SK-N-SH (cell line): ENCODE results near the gene MAP3K9. TPM values are rescaled to one million over a fixed set of nuclear protein-coding genes. Genes with fewer than 3 reads are reported as not detected.

Experiments
- CTCF ChIA-PET: fragments of 300-600, 350-600 bp; formaldehyde crosslinking; extraction: SDS; loops from one replicate; lab custom pipeline; 2021; lab: Yijun Ruan, JAX
- POLR2A ChIA-PET: fragments of 350-600 bp; sonication (Branson Sonifier 250); formaldehyde crosslinking; extraction: SDS; loops from one replicate; lab custom pipeline; 2020; ENCODE audit warnings: antibody characterized with exemption, inconsistent platforms; lab: Yijun Ruan, JAX
- DNase-seq: peaks from one replicate; pipeline ENCODE4 v3.0.0; 2012
- H2AFZ ChIP-seq: fragments of 200-600 bp; sonication (generic); 2 replicates; pipeline ENCODE4 v1.8.1; 2016; ENCODE audit warnings: antibody characterized with exemption, mild to moderate bottlenecking, low read depth
- H3F3A ChIP-seq: fragments of 200-600 bp; sonication (generic); replicated peaks from 2 replicates; pipeline ENCODE3; 2016; ENCODE audit warnings: antibody characterized with exemption, mild to moderate bottlenecking; ENCODE audit not compliant: insufficient read depth
- H3K27ac ChIP-seq, 2 experiments: fragments of 200-500 bp in 1 of 2; fragments of 200-600 bp in 1 of 2; sonication (Bioruptor generic) in 1 of 2; sonication (generic), shearing (Covaris generic) in 1 of 2; 2 replicates each; pipeline versions ENCODE4 v1.5.1 to v1.6.1; 2014 to 2016; ENCODE audit warnings: low read depth in 2 of 2, inconsistent platforms in 1 of 2, low read length in 1 of 2, mild to moderate bottlenecking in 1 of 2, mixed read lengths in 1 of 2
- H3K27me3 ChIP-seq: fragments of 200-600 bp; sonication (generic), shearing (Covaris generic); 2 replicates; pipeline ENCODE4 v1.6.1; 2016; ENCODE audit warnings: mixed run types; ENCODE audit not compliant: insufficient read depth
- H3K36me3 ChIP-seq, 2 experiments: fragments of 200-500 bp in 1 of 2; fragments of 200-600 bp in 1 of 2; sonication (Bioruptor generic) in 1 of 2; sonication (generic) in 1 of 2; replicated peaks in 1 of 2; 2 replicates each; pipeline versions ENCODE3 to v1.5.1; 2014 to 2016; ENCODE audit warnings: low read length in 1 of 2, mild to moderate bottlenecking in 1 of 2; ENCODE audit not compliant: insufficient read depth in 2 of 2, control insufficient read depth in 1 of 2
- H3K4me1 ChIP-seq, 2 experiments: fragments of 200-500 bp in 1 of 2; fragments of 200-600 bp in 1 of 2; sonication (Bioruptor generic) in 1 of 2; sonication (generic), shearing (Covaris generic) in 1 of 2; 2 replicates each; pipeline versions ENCODE4 v1.5.1 to v1.6.1; 2014 to 2016; ENCODE audit warnings: low read depth in 1 of 2, low read length in 1 of 2, mixed run types in 1 of 2; ENCODE audit not compliant: insufficient read depth in 2 of 2, control insufficient read depth in 1 of 2
- H3K4me2 ChIP-seq: fragments of 200-600 bp; sonication (generic), shearing (Covaris generic); 2 replicates; pipeline ENCODE4 v1.6.1; 2017; ENCODE audit warnings: mixed run types
- H3K4me3 ChIP-seq, 2 experiments: fragments of 200-500 bp in 1 of 2; fragments of 200-600 bp in 1 of 2; sonication (Bioruptor generic) in 1 of 2; sonication (generic), shearing (Covaris generic) in 1 of 2; 2 replicates each; pipeline versions ENCODE4 v1.5.1 to v1.8.1; 2014 to 2016; ENCODE audit warnings: low read depth in 2 of 2, inconsistent platforms in 1 of 2, low read length in 1 of 2, mild to moderate bottlenecking in 1 of 2, mixed read lengths in 1 of 2, moderate library complexity in 1 of 2
- H3K79me2 ChIP-seq: fragments of 200-600 bp; sonication (generic); 2 replicates; pipeline ENCODE4 v1.8.1; 2017; ENCODE audit warnings: mild to moderate bottlenecking; ENCODE audit not compliant: insufficient read depth
- H3K9ac ChIP-seq: fragments of 200-600 bp; sonication (generic); 2 replicates; pipeline ENCODE4 v1.6.1; 2017; ENCODE audit warnings: mixed run types
- H3K9me2 ChIP-seq: fragments of 200-600 bp; sonication (generic); 2 replicates; pipeline ENCODE4 v1.6.1; 2017; ENCODE audit warnings: mixed run types
- H3K9me3 ChIP-seq: fragments of 200-600 bp; sonication (generic); 2 replicates; pipeline ENCODE4 v1.6.1; 2017; ENCODE audit warnings: mixed run types, mild to moderate bottlenecking, moderate library complexity
- H4K20me1 ChIP-seq: fragments of 200-600 bp; sonication (generic); 2 replicates; pipeline ENCODE4 v1.6.1; 2017; ENCODE audit warnings: mild to moderate bottlenecking, mixed run types; ENCODE audit not compliant: insufficient read depth
- EP300 ChIP-seq, 2 experiments: IDR thresholded peaks; 2 replicates each; pipeline versions ENCODE4 v1.4.0 to v1.6.1; 2012; ENCODE audit warnings: borderline replicate concordance in 1 of 2, low read depth in 1 of 2, low read length in 1 of 2
- EZH2phosphoT487 ChIP-seq: fragments of 200-600 bp; sonication (generic); IDR thresholded peaks from 2 replicates; pipeline ENCODE4 v1.6.1; 2017; ENCODE audit warnings: low read depth, mixed run types, mild to moderate bottlenecking, antibody characterized with exemption, moderate library complexity, borderline replicate concordance
- FOXJ3 ChIP-seq: sonication (generic); formaldehyde crosslinking; IDR thresholded peaks from 2 replicates; pipeline ENCODE4 v1.5.1; 2020; ENCODE audit warnings: mild to moderate bottlenecking, missing genetic modification reagents
- JUND ChIP-seq: IDR thresholded peaks from 2 replicates; pipeline ENCODE4 v1.4.0; 2012
- MXI1 ChIP-seq: IDR thresholded peaks from 2 replicates; pipeline ENCODE4 v1.6.1; 2012; ENCODE audit warnings: mild to moderate bottlenecking, low read depth, low read length, improper control_type of control experiment
- NRF1 ChIP-seq: IDR thresholded peaks from 2 replicates; pipeline ENCODE4 v1.6.1; 2012; ENCODE audit warnings: low read depth, mild to moderate bottlenecking, low read length
- RXRA ChIP-seq: IDR thresholded peaks from 2 replicates; pipeline ENCODE4 v1.4.0; 2012; ENCODE audit warnings: low read depth, mild to moderate bottlenecking, borderline replicate concordance
- SMC3 ChIP-seq: IDR thresholded peaks from 2 replicates; pipeline ENCODE4 v1.6.1; 2012; ENCODE audit warnings: low read depth, low read length, improper control_type of control experiment
- TCF12 ChIP-seq: IDR thresholded peaks from 2 replicates; pipeline ENCODE4 v1.4.0; 2012
- WGBS: methylation state at CpG from one replicate; pipeline ENCODE4 v1.1.6; 2017; ENCODE audit warnings: low lambda C conversion rate; 5-methylcytosine and 5-hydroxymethylcytosine counted together
- polyA plus RNA-seq, 3 experiments: library from polyadenylated mRNA; depleted of rRNA; stranded (reverse); fragments of >200 nt; gene quantifications; 2 replicates each; pipeline ENCODE4 v1.2.3, GENCODE V29; 2012
- TF ChIP-seq, protein P1 (sequence below): IDR thresholded peaks from 2 replicates; pipeline ENCODE4 v1.4.0; 2012; ENCODE audit warnings: low read depth
- TF ChIP-seq, protein P2 (sequence below): IDR thresholded peaks from 2 replicates; pipeline ENCODE4 v1.6.1; 2012; ENCODE audit warnings: mild to moderate bottlenecking, low read depth, low read length, moderate library complexity
- TF ChIP-seq, protein P3 (sequence below): fragments of 150-350 bp; IDR thresholded peaks from 2 replicates; pipeline ENCODE4 v1.6.1; 2016; ENCODE audit warnings: mild to moderate bottlenecking, low read depth, low read length

MAP3K9 gene
- polyA plus RNA-seq, 1 of the 3 experiments (the other 2 are of a cell fraction), result 2.0 TPM

DNA sequence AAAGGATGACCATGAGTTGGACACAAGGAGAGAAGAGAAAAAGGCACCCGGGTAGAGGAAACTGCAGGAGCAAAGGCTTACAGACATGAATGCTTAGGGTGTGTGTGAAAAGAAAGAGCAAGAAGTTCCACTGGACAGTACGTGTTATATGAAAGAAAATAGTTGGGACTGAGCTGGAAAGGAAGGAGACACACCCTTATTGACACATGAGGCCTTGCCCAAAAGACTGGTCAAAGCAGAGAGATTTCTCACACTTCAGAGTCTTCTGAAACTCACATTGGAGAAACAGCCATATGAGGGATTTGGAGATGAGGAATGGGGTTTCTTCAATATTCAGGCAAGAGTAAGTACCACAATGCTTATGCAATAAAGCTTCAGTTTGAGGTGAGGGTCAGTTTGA is 111.6 kb downstream of the MAP3K9 start:
- CTCF ChIA-PET, result interaction anchor here (1.0 to 4.1 kb wide), 2 partner anchors 16 to 879 kb away, joined by 3 to 16 read pairs; no protein-coding TSS in a partner anchor
- no peaks in the 10 kb centered on the region for H3K79me2 ChIP-seq
- H3K9me3 ChIP-seq, result no peaks in the 10 kb centered on the region
- H4K20me1 ChIP-seq, result no peaks in the 10 kb centered on the region
- no peak overlapping the region for H3K4me3 ChIP-seq
- H3K27ac ChIP-seq, result no peak overlapping the region
- no peaks in the 10 kb centered on the region for H3K36me3 ChIP-seq
- no peaks in the 10 kb centered on the region for H3F3A ChIP-seq
- H3K4me1 ChIP-seq, result peaks cover 0 to 10% of the 10 kb centered on the region in 2 experiments; a peak in 2 of 4 replicates
- no peak for DNase-seq
- H3K4me2 ChIP-seq, result no peak overlapping the region
- 0 out of 2 replicates have a peak overlapping the region, but pooled peaks have one; percentile 20 for H2AFZ ChIP-seq
- 58% methylated on average over 2 of the region's 2 CpGs for WGBS
- H3K27me3 ChIP-seq, result peaks cover 4% of the 10 kb centered on the region; the same call in 1 of the 2 replicates
- H3K9me2 ChIP-seq, result no peaks in the 10 kb centered on the region
- POLR2A ChIA-PET, result no interaction called here
- no peak overlapping the region for H3K9ac ChIP-seq
- TF ChIP-seq, protein P1, sequence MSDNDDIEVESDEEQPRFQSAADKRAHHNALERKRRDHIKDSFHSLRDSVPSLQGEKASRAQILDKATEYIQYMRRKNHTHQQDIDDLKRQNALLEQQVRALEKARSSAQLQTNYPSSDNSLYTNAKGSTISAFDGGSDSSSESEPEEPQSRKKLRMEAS, result no peak
- TF ChIP-seq, all 33 proteins: peak for 0

DNA sequence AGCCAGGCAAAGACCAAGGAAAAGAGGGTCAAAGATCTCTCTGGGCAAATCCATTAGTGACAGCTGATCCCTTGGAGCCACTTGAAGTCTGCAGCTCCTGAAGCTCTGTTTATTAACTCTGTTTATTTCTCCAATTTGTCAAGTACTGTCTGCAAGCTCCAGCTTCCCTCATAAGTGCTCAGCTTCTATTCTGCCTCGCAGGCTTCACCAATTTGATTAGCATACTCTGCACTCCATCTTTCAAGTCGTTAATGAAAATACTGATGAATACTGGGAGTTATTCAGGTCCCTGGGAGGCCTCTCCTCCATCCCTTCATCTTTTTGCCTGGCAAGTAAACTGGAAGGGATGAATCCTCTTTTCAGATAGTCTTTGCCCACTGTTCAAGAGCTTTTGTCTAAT is 113.3 kb downstream of the MAP3K9 start:
- no peak for DNase-seq
- Histone ChIP-seq H3K27ac (peak overlapping the region in 1 of 2 experiments; percentile 24; a peak in 1 of 4 replicates), H3K4me3 (no peak overlapping the region), H3K4me2 (no peak overlapping the region), H3K36me3 (no peaks in the 10 kb centered on the region), H3F3A (no peaks in the 10 kb centered on the region), H2AFZ (no peak overlapping the region), H3K79me2 (no peaks in the 10 kb centered on the region), H4K20me1 (no peaks in the 10 kb centered on the region), H3K9me2 (no peaks in the 10 kb centered on the region), H3K9ac (no peak overlapping the region), H3K4me1 (peaks cover 0 to 10% of the 10 kb centered on the region in 2 experiments; a peak in 2 of 4 replicates), H3K9me3 (no peaks in the 10 kb centered on the region)
- ChIA-PET POLR2A (no interaction called here), CTCF (interaction anchor here (0.6 to 4.1 kb wide), 4 partner anchors 12 to 836 kb away, joined by 3 to 16 read pairs (median 4); no protein-coding TSS in a partner anchor)
- TF ChIP-seq JUND (no peak), EP300 (IDR thresholded peaks at IDR 0.05; ENCODE audit: borderline replicate concordance in 1 of 2, low read depth in 1 of 2, low read length in 1 of 2) (no peak), RXRA (no peak), NRF1 (no peak)
- TF ChIP-seq, all 33 proteins: peak for 0
- peaks cover under 1% of the 10 kb centered on the region; the same call in 1 of the 2 replicates for H3K27me3 ChIP-seq
- WGBS, result 11% methylated on average over 2 of the region's 2 CpGs

DNA sequence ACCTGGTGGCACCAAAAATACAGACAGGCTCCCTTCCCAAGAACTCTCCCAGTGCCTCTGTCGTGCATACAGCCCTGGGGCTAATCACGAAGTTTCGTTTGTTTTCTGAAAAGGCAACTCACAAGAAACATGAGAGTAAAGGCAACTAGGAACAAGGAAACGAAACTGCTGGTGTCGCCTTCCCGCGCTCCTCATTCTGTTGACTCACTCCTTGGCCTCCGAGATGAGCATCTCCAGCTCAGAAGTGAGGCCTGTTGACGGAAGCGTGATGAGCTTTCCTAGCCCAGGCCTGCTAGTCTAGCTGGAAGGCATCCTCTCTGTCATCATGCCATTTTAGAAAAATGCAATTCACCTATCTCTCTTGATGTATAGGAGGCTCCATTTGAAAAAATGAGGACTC is 117.1 kb downstream of the MAP3K9 start:
- peaks cover 0 to 10% of the 10 kb centered on the region in 2 experiments; a peak in 1 of 4 replicates for H3K4me1 ChIP-seq
- H3F3A ChIP-seq, result no peaks in the 10 kb centered on the region
- TF ChIP-seq TCF12, result no peak
- TF ChIP-seq, protein P2, sequence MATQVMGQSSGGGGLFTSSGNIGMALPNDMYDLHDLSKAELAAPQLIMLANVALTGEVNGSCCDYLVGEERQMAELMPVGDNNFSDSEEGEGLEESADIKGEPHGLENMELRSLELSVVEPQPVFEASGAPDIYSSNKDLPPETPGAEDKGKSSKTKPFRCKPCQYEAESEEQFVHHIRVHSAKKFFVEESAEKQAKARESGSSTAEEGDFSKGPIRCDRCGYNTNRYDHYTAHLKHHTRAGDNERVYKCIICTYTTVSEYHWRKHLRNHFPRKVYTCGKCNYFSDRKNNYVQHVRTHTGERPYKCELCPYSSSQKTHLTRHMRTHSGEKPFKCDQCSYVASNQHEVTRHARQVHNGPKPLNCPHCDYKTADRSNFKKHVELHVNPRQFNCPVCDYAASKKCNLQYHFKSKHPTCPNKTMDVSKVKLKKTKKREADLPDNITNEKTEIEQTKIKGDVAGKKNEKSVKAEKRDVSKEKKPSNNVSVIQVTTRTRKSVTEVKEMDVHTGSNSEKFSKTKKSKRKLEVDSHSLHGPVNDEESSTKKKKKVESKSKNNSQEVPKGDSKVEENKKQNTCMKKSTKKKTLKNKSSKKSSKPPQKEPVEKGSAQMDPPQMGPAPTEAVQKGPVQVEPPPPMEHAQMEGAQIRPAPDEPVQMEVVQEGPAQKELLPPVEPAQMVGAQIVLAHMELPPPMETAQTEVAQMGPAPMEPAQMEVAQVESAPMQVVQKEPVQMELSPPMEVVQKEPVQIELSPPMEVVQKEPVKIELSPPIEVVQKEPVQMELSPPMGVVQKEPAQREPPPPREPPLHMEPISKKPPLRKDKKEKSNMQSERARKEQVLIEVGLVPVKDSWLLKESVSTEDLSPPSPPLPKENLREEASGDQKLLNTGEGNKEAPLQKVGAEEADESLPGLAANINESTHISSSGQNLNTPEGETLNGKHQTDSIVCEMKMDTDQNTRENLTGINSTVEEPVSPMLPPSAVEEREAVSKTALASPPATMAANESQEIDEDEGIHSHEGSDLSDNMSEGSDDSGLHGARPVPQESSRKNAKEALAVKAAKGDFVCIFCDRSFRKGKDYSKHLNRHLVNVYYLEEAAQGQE, result no peak
- TF ChIP-seq MXI1, result no peak
- no peak for TF ChIP-seq EZH2phosphoT487
- TF ChIP-seq, protein P1, result no peak
- TF ChIP-seq FOXJ3, result no peak
- TF ChIP-seq, protein P3, sequence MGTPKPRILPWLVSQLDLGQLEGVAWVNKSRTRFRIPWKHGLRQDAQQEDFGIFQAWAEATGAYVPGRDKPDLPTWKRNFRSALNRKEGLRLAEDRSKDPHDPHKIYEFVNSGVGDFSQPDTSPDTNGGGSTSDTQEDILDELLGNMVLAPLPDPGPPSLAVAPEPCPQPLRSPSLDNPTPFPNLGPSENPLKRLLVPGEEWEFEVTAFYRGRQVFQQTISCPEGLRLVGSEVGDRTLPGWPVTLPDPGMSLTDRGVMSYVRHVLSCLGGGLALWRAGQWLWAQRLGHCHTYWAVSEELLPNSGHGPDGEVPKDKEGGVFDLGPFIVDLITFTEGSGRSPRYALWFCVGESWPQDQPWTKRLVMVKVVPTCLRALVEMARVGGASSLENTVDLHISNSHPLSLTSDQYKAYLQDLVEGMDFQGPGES, result no peak
- no peak for TF ChIP-seq SMC3
- H3K4me3 ChIP-seq, result no peak overlapping the region
- no peaks in the 10 kb centered on the region for H4K20me1 ChIP-seq
- no peak overlapping the region for H3K9ac ChIP-seq
- 78% methylated on average over 10 of the region's 10 CpGs for WGBS
- H3K27ac ChIP-seq, result no peak overlapping the region
- no peak for DNase-seq
- H3K36me3 ChIP-seq, result no peaks in the 10 kb centered on the region
- no peak overlapping the region for H3K4me2 ChIP-seq
- no peaks in the 10 kb centered on the region for H3K9me3 ChIP-seq
- no peaks in the 10 kb centered on the region for H3K9me2 ChIP-seq
- no peaks in the 10 kb centered on the region for H3K27me3 ChIP-seq
- CTCF ChIA-PET, result no interaction called here
- H3K79me2 ChIP-seq, result no peaks in the 10 kb centered on the region
- H2AFZ ChIP-seq, result no peak overlapping the region
- POLR2A ChIA-PET, result no interaction called here
